ENCODE data around the gene PXT1. TPM values are rescaled to one million over a fixed set of nuclear protein-coding genes. Genes with fewer than 3 reads are reported as not detected.
"Not testable (repeated sequence)": the region's sequence is repeated elsewhere in the genome, so short reads cannot be mapped to it uniquely, and the experiment has no call there.

The PXT1 gene
- total and polyA plus RNA-seq, 2 donors (not counting 1 experiment from before 2014, with no cell fraction given) = 0.52 TPM; not detected in 1

DNA sequence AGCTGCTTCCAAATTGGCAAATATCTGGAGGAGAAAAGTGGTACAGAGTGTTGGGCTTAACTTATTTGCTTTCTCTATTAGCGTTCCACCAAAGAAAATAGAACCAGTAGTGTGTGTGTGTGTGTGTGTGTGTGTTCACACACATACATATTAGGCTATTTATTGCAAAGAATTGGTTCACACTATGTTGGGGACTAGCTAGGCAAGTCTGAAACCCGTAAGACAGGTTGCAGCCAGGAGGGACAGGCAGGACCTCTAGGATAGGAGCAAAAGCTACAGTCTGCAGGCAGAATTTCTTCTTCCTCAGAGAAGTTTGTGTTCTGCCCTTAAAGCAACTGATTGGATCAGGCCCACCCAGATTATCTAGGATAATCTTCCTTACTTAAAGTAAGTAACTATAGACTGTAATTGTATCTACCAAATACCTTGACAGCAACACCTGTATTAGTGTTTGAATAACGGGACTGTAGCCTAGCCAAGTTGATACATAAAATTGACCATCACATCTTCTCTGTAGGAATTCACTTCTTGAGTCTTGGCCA, 12.9 kb upstream of the PXT1 start:
- no peak overlapping the region for H3K27ac Mint-ChIP-seq
- no peak overlapping the region for H3K9ac ChIP-seq (ENCODE audit: low read length)
- TF ChIP-seq, protein P1, sequence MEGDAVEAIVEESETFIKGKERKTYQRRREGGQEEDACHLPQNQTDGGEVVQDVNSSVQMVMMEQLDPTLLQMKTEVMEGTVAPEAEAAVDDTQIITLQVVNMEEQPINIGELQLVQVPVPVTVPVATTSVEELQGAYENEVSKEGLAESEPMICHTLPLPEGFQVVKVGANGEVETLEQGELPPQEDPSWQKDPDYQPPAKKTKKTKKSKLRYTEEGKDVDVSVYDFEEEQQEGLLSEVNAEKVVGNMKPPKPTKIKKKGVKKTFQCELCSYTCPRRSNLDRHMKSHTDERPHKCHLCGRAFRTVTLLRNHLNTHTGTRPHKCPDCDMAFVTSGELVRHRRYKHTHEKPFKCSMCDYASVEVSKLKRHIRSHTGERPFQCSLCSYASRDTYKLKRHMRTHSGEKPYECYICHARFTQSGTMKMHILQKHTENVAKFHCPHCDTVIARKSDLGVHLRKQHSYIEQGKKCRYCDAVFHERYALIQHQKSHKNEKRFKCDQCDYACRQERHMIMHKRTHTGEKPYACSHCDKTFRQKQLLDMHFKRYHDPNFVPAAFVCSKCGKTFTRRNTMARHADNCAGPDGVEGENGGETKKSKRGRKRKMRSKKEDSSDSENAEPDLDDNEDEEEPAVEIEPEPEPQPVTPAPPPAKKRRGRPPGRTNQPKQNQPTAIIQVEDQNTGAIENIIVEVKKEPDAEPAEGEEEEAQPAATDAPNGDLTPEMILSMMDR (IDR thresholded peaks at IDR 0.05) = no peak
- TF ChIP-seq EZH2 (IDR thresholded peaks at IDR 0.05; ENCODE audit: borderline replicate concordance, insufficient read depth, low read depth, low read length, poor library complexity, severe bottlenecking) = no peak

DNA sequence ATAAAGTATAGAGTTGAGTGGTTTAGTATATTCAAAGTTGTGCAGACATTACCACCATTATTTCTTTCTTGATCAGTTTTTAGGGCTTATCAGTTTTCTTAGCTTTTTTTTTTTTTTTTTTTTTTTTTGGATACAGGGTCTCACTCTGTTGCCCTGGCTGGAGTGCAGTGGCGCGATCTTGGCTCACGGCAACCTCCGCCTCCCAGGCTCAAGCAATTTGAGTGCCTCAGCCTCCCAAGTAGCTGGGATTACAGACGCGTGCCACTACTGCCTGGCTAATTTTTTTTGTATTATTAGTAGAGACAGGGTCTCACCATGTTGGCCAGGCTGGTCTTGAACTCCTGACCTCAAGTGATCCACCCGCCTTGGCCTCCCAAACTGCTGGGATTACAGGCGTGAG, 10.2 kb upstream of the PXT1 start:
- ChIA-PET POLR2A (interaction anchor here (0.7 kb wide), 1 partner anchor 26 kb away, joined by 5 read pairs; no protein-coding TSS in a partner anchor), CTCF (interaction anchor here (0.7 kb wide), 1 partner anchor 44 kb away, joined by 3 read pairs; no protein-coding TSS in a partner anchor)
- H3K4me1 ChIP-seq (ENCODE audit: control insufficient read depth in 2 of 2, insufficient read depth in 2 of 2, low read length in 2 of 2); H3K27ac Mint-ChIP-seq; H3K9ac ChIP-seq (ENCODE audit: low read length); H3K4me3 ChIP-seq (ENCODE audit: control extremely low read depth in 1 of 5, extremely low read depth in 1 of 5, insufficient read depth in 1 of 5, low read depth in 2 of 5, low read length in 4 of 5); H3K36me3 ChIP-seq (replicated peaks in 1 of 2; ENCODE audit: control extremely low read depth in 1 of 2, control insufficient read depth in 1 of 2, extremely low read depth in 1 of 2, insufficient read depth in 2 of 2, low read length in 1 of 2); intact Hi-C loops (cut with micrococcal nuclease); H3K9me3 ChIP-seq (ENCODE audit: control extremely low read depth in 1 of 3, control insufficient read depth in 2 of 3, insufficient read depth in 1 of 3, low read length in 2 of 3); H3K27me3 Mint-ChIP-seq; ATAC-seq (ENCODE audit: low read depth); H2AFZ ChIP-seq (ENCODE audit: insufficient read depth, low read depth, low read length, poor library complexity, severe bottlenecking); DNase-seq; H3K9me3 Mint-ChIP-seq (ENCODE audit: insufficient read depth); H3K4me2 ChIP-seq (replicated peaks; ENCODE audit: low read depth, low read length, poor library complexity, severe bottlenecking); H3K27ac ChIP-seq (ENCODE audit: low read length in 2 of 2); H3K27me3 ChIP-seq (replicated peaks in 1 of 4; ENCODE audit: control extremely low read depth in 1 of 4, control insufficient read depth in 3 of 4, insufficient read depth in 4 of 4, low read length in 3 of 4); H3K4me3 Mint-ChIP-seq: not testable (repeated sequence)
- peaks cover 27% of the 10 kb centered on the region for H3K4me1 Mint-ChIP-seq
- peaks cover 88% of the 10 kb centered on the region for H3K79me2 ChIP-seq (ENCODE audit: control insufficient read depth, insufficient read depth, low read length)
- WGBS (ENCODE audit: insufficient coverage) = 100% methylated on average over 6 of the region's 8 CpGs
- peaks cover 52% of the 10 kb centered on the region for H4K20me1 ChIP-seq (ENCODE audit: control insufficient read depth, insufficient read depth, low read length, poor library complexity, severe bottlenecking)

More for the DNA sequence above, 12.9 kb upstream of the PXT1 start:
- Histone ChIP-seq H3K27ac (ENCODE audit: low read length in 2 of 2) (no peak overlapping the region), H3K27me3 (replicated peaks in 1 of 4; ENCODE audit: control extremely low read depth in 1 of 4, control insufficient read depth in 3 of 4, insufficient read depth in 4 of 4, low read length in 3 of 4) (no peaks in the 10 kb centered on the region), H3K79me2 (ENCODE audit: control insufficient read depth, insufficient read depth, low read length) (peaks cover 94% of the 10 kb centered on the region), H3K4me1 (ENCODE audit: control insufficient read depth in 2 of 2, insufficient read depth in 2 of 2, low read length in 2 of 2) (no peaks in the 10 kb centered on the region), H3K9me3 (ENCODE audit: control extremely low read depth in 1 of 3, control insufficient read depth in 2 of 3, insufficient read depth in 1 of 3, low read length in 2 of 3) (no peaks in the 10 kb centered on the region), H4K20me1 (ENCODE audit: control insufficient read depth, insufficient read depth, low read length, poor library complexity, severe bottlenecking) (peaks cover 53% of the 10 kb centered on the region), H3K4me3 (ENCODE audit: control extremely low read depth in 1 of 5, extremely low read depth in 1 of 5, insufficient read depth in 1 of 5, low read depth in 2 of 5, low read length in 4 of 5) (no peak overlapping the region), H3K4me2 (replicated peaks; ENCODE audit: low read depth, low read length, poor library complexity, severe bottlenecking) (no peak overlapping the region), H3K36me3 (replicated peaks in 1 of 2; ENCODE audit: control extremely low read depth in 1 of 2, control insufficient read depth in 1 of 2, extremely low read depth in 1 of 2, insufficient read depth in 2 of 2, low read length in 1 of 2) (no peaks in the 10 kb centered on the region), H2AFZ (ENCODE audit: insufficient read depth, low read depth, low read length, poor library complexity, severe bottlenecking) (no peak overlapping the region)
- H3K4me3 Mint-ChIP-seq = no peak overlapping the region
- peaks cover 28% of the 10 kb centered on the region for H3K4me1 Mint-ChIP-seq
- DNase-seq (no peak), ATAC-seq (ENCODE audit: low read depth) (no peak)
- WGBS (ENCODE audit: insufficient coverage) = 100% methylated on average over 1 of the region's 3 CpGs
- intact Hi-C loops (cut with micrococcal nuclease) = no loop called here
- no peaks in the 10 kb centered on the region for H3K9me3 Mint-ChIP-seq (ENCODE audit: insufficient read depth)
- ChIA-PET POLR2A (interaction anchor here (0.5 kb wide), 1 partner anchor 335 kb away, joined by 12 read pairs; no protein-coding TSS in a partner anchor), CTCF (no interaction called here)
- no peaks in the 10 kb centered on the region for H3K27me3 Mint-ChIP-seq

DNA sequence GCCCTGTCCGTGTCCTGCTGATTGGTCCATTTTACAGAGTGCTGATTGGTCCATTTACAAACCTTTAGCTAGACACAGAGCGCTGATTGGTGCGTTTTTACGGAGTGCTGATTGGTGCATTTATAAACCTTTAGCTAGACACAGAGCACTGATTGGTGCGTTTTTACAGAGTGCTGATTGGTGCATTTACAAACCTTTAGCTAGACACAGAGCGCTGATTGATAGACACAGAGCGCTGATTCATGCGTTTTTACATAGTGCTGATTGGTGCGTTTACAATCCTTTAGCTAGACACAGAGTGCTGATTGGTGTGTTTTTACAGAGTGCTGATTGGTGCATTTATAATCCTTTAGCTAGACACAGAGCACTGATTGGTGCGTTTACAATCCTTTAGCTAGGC, 6.5 kb upstream of the PXT1 start:
- H3K4me3 ChIP-seq (ENCODE audit: control extremely low read depth in 1 of 5, extremely low read depth in 1 of 5, insufficient read depth in 1 of 5, low read depth in 2 of 5, low read length in 4 of 5); H3K27ac ChIP-seq (ENCODE audit: low read length in 2 of 2); intact Hi-C loops (cut with micrococcal nuclease); H3K36me3 ChIP-seq (replicated peaks in 1 of 2; ENCODE audit: control extremely low read depth in 1 of 2, control insufficient read depth in 1 of 2, extremely low read depth in 1 of 2, insufficient read depth in 2 of 2, low read length in 1 of 2); H3K27me3 Mint-ChIP-seq; H3K9me3 ChIP-seq (ENCODE audit: control extremely low read depth in 1 of 3, control insufficient read depth in 2 of 3, insufficient read depth in 1 of 3, low read length in 2 of 3); CTCF ChIA-PET; H3K27me3 ChIP-seq (replicated peaks in 1 of 4; ENCODE audit: control extremely low read depth in 1 of 4, control insufficient read depth in 3 of 4, insufficient read depth in 4 of 4, low read length in 3 of 4); H3K4me1 ChIP-seq (ENCODE audit: control insufficient read depth in 2 of 2, insufficient read depth in 2 of 2, low read length in 2 of 2); H2AFZ ChIP-seq (ENCODE audit: insufficient read depth, low read depth, low read length, poor library complexity, severe bottlenecking); H3K27ac Mint-ChIP-seq; H3K9ac ChIP-seq (ENCODE audit: low read length); H3K4me3 Mint-ChIP-seq; H3K9me3 Mint-ChIP-seq (ENCODE audit: insufficient read depth); DNase-seq; ATAC-seq (ENCODE audit: low read depth); H3K4me2 ChIP-seq (replicated peaks; ENCODE audit: low read depth, low read length, poor library complexity, severe bottlenecking): not testable (repeated sequence)
- POLR2A ChIA-PET = interaction anchor here (0.7 kb wide), 1 partner anchor 8 kb away, joined by 3 read pairs; no protein-coding TSS in a partner anchor
- H3K4me1 Mint-ChIP-seq = peaks cover 32% of the 10 kb centered on the region
- Histone ChIP-seq H4K20me1 (ENCODE audit: control insufficient read depth, insufficient read depth, low read length, poor library complexity, severe bottlenecking) (peaks cover 26% of the 10 kb centered on the region), H3K79me2 (ENCODE audit: control insufficient read depth, insufficient read depth, low read length) (peaks cover 86% of the 10 kb centered on the region)
- 100% methylated on average over 8 of the region's 10 CpGs for WGBS (ENCODE audit: insufficient coverage)
